HCT116 (cell line): ENCODE results near the gene AAR2. TPM values are rescaled to one million over a fixed set of nuclear protein-coding genes. Genes with fewer than 3 reads are reported as not detected.

ENCODE experiments used
- ATAC-seq: fragments of 200-7000 bp; cut with Tn5 transposase; 2 replicates; pipeline ENCODE4 v1.9.1; 2020; ENCODE audit warnings: mild to moderate bottlenecking, moderate library complexity
- BruUV-seq: library from RNA; stranded (reverse); fragments of 400-500 nt; replicated peaks from 2 replicates; lab custom pipeline; 2021; lab: Mats Ljungman, UMichigan
- CTCF ChIA-PET: fragments of 300-600 bp; sonication (Branson Sonifier 250); formaldehyde crosslinking; loops from one replicate; lab custom pipeline; 2021; ENCODE audit warnings: antibody characterized with exemption; lab: Charles Lee
- POLR2A ChIA-PET: fragments of 300-600, 350-600 bp; sonication (Branson Sonifier 250); formaldehyde crosslinking; loops from one replicate; lab custom pipeline; 2021; ENCODE audit warnings: antibody characterized with exemption; lab: Charles Lee
- RAD21 ChIA-PET, 2 experiments: fragments of 300-600 bp; sonication (Branson Sonifier 250); formaldehyde crosslinking; loops; one replicate each; lab custom pipeline; 2023; ENCODE audit warnings: low total read pairs in 2 of 2; ENCODE audit not compliant: uncharacterized antibody in 2 of 2, unreplicated experiment in 2 of 2, low non-redundant PET in 1 of 2; lab: Charles Lee
- DNase-seq: peaks from one replicate; pipeline ENCODE4 v3.0.0-alpha.2; 2010; ENCODE audit warnings: low read depth, low spot score
- H2AFZ ChIP-seq: fragments of 200-600 bp; shearing (Covaris generic), sonication (generic); 2 replicates; pipeline ENCODE4 v1.6.1; 2017; ENCODE audit warnings: low read depth, mixed run types, mixed read lengths, antibody characterized with exemption, low read length; ENCODE audit not compliant: poor library complexity, severe bottlenecking
- H3K27ac ChIP-seq: 2 replicates; pipeline ENCODE4 v1.5.1; 2012; ENCODE audit warnings: low read depth, low read length
- H3K27me3 ChIP-seq: fragments of 200-600 bp; sonication (generic); 2 replicates; pipeline ENCODE4 v1.6.1; 2016; ENCODE audit warnings: mixed run types, low read length, mixed read lengths; ENCODE audit not compliant: insufficient read depth
- H3K36me3 ChIP-seq, 2 experiments: fragments of 200-500 bp in 1 of 2; fragments of 200-600 bp in 1 of 2; sonication (Bioruptor generic) in 1 of 2; sonication (generic) in 1 of 2; 2 replicates each; pipeline versions ENCODE4 v1.5.1 to v1.6.1; 2014 to 2016; ENCODE audit warnings: low read length in 2 of 2, inconsistent platforms in 1 of 2, mixed read lengths in 1 of 2, mixed run types in 1 of 2; ENCODE audit not compliant: insufficient read depth in 2 of 2, control insufficient read depth in 1 of 2
- H3K4me1 ChIP-seq, 2 experiments: fragments of 200-600 bp in 1 of 2; sonication (generic) in 1 of 2; 2 replicates each; pipeline versions ENCODE4 v1.5.1 to v1.6.1; 2012 to 2017; ENCODE audit warnings: low read length in 2 of 2, inconsistent platforms in 1 of 2, mild to moderate bottlenecking in 1 of 2, mixed read lengths in 1 of 2, mixed run types in 1 of 2, moderate library complexity in 1 of 2; ENCODE audit not compliant: insufficient read depth in 2 of 2, control insufficient read depth in 1 of 2
- H3K4me2 ChIP-seq: fragments of 200-600 bp; sonication (generic); 2 replicates; pipeline ENCODE4 v1.6.1; 2017; ENCODE audit warnings: mixed run types, low read length, mixed read lengths
- H3K4me3 ChIP-seq, 2 experiments: fragments of 200-600 bp in 1 of 2; sonication (generic) in 1 of 2; replicated peaks in 1 of 2; 2 replicates each; pipeline ENCODE4 v1.5.1; 2011 to 2016; ENCODE audit warnings: low read length in 2 of 2, control low read depth in 1 of 2, low read depth in 1 of 2, mild to moderate bottlenecking in 1 of 2, mixed read lengths in 1 of 2, mixed run types in 1 of 2
- H3K79me2 ChIP-seq: fragments of 200-600 bp; sonication (generic); 2 replicates; pipeline ENCODE4 v1.6.1; 2017; ENCODE audit warnings: mild to moderate bottlenecking, mixed run types, low read length, moderate library complexity, mixed read lengths; ENCODE audit not compliant: insufficient read depth
- H3K9ac ChIP-seq: fragments of 200-600 bp; sonication (generic); 2 replicates; pipeline ENCODE4 v1.6.1; 2016; ENCODE audit warnings: low read length, mixed read lengths
- H3K9me2 ChIP-seq: fragments of 200-600 bp; sonication (generic), shearing (Covaris generic); 2 replicates; pipeline ENCODE4 v1.6.1; 2017; ENCODE audit warnings: mixed run types, mild to moderate bottlenecking, moderate library complexity; ENCODE audit not compliant: insufficient read depth
- H3K9me3 ChIP-seq, 2 experiments: fragments of 200-500 bp in 1 of 2; fragments of 200-600 bp in 1 of 2; sonication (Bioruptor generic) in 1 of 2; sonication (generic) in 1 of 2; 2 replicates each; pipeline ENCODE4 v1.6.1; 2014 to 2017; ENCODE audit warnings: low read length in 2 of 2, mixed read lengths in 2 of 2, inconsistent platforms in 1 of 2, low read depth in 1 of 2, mild to moderate bottlenecking in 1 of 2, mixed run types in 1 of 2, moderate library complexity in 1 of 2; ENCODE audit not compliant: control insufficient read depth in 1 of 2, insufficient read depth in 1 of 2
- H4K20me1 ChIP-seq: fragments of 200-600 bp; sonication (generic), shearing (Covaris generic); 2 replicates; pipeline ENCODE4 v1.6.1; 2017; ENCODE audit warnings: mixed run types, mild to moderate bottlenecking, moderate library complexity; ENCODE audit not compliant: insufficient read depth
- ELF1 ChIP-seq: IDR thresholded peaks from 2 replicates; pipeline ENCODE4 v1.6.1; 2012; ENCODE audit warnings: low read depth, borderline replicate concordance
- FOSL1 ChIP-seq: IDR thresholded peaks from 2 replicates; pipeline ENCODE4 v1.6.1; 2012; ENCODE audit warnings: low read depth
- JUND ChIP-seq: IDR thresholded peaks from 2 replicates; pipeline ENCODE4 v1.6.1; 2012
- POLR2AphosphoS5 ChIP-seq: IDR thresholded peaks from 2 replicates; pipeline ENCODE4 v1.6.1; 2011; ENCODE audit warnings: mild to moderate bottlenecking, low read depth, low read length, moderate library complexity
- YY1 ChIP-seq: IDR thresholded peaks from 2 replicates; pipeline ENCODE4 v1.6.1; 2011; ENCODE audit warnings: low read length, low read depth, moderate library complexity, mild to moderate bottlenecking; ENCODE audit not compliant: insufficient replicate concordance; ENCODE audit errors: extremely low read depth
- intact Hi-C: fragments of 100-400 bp; cut with micrococcal nuclease; formaldehyde crosslinking; loops from 2 replicates; pipeline ENCODE4 v1.10.0; 2022
- total RNA-seq: library from RNA; stranded (reverse); gene quantifications from one replicate; pipeline ENCODE4 v1.2.1, GENCODE V29; 2021; ENCODE audit not compliant: unreplicated experiment
- TF ChIP-seq, protein P1 (sequence below), 3 experiments: fragments of 200-600 bp in 1 of 3; sonication (generic) in 1 of 3; IDR thresholded peaks in 2 of 3; conservative IDR thresholded peaks in 1 of 3; 2 replicates each; pipeline ENCODE4 v1.5.1; 2012 to 2017; ENCODE audit warnings: low read depth in 2 of 3, low read length in 2 of 3, antibody characterized with exemption in 1 of 3, borderline replicate concordance in 1 of 3, control low read depth in 1 of 3, mild to moderate bottlenecking in 1 of 3, mixed read lengths in 1 of 3, mixed run types in 1 of 3, moderate library complexity in 1 of 3; ENCODE audit not compliant: insufficient read depth in 1 of 3
- TF ChIP-seq, protein P2 (sequence below): IDR thresholded peaks from 2 replicates; pipeline ENCODE4 v1.6.1; 2011; ENCODE audit warnings: mild to moderate bottlenecking, low read length, moderate library complexity; ENCODE audit not compliant: insufficient replicate concordance; ENCODE audit errors: extremely low read depth

AAR2 gene
- total RNA-seq, 1 experiment from 2014 or later, result 23.3 TPM

DNA sequence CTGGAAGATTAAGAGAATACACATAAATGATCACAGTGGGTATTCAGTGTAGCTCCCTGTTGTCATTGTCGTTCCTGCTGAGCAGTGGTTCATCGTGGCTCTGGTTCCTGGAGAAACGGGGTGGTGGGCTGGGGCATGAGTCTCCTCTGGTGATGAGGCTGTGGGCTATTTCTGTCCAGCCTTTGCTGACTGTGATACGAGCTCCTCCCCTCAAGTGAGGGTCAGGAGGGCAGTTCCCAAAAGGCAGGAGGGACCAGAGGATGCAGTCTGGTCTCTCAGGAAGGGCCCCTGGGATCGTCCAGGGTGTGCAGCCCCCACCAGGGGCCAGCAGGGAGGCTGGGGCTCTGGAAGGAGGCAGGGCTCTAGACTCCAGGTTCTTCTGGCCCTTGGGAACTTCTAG lies 38.7 kb downstream of the AAR2 start:
- no peak overlapping the region for H3K4me2 ChIP-seq
- H3K27ac ChIP-seq, result no peak overlapping the region
- no TSS peak for BruUV-seq
- TF ChIP-seq FOSL1 (no peak), JUND (no peak)
- no peaks in the 10 kb centered on the region for H3K27me3 ChIP-seq
- intact Hi-C loops, result no loop called here
- no peaks in the 10 kb centered on the region for H3K4me1 ChIP-seq
- no peaks in the 10 kb centered on the region for H4K20me1 ChIP-seq
- ChIA-PET RAD21 (no interaction called here), CTCF (no interaction called here), POLR2A (no interaction called here)
- H3K9ac ChIP-seq, result no peak overlapping the region
- ATAC-seq (no peak), DNase-seq (no peak)
- H3K36me3 ChIP-seq, result no peaks in the 10 kb centered on the region
- H3K9me2 ChIP-seq, result no peaks in the 10 kb centered on the region
- no peaks in the 10 kb centered on the region for H3K79me2 ChIP-seq
- no peak overlapping the region for H2AFZ ChIP-seq
- no peak overlapping the region for H3K4me3 ChIP-seq
- no peaks in the 10 kb centered on the region for H3K9me3 ChIP-seq

DNA sequence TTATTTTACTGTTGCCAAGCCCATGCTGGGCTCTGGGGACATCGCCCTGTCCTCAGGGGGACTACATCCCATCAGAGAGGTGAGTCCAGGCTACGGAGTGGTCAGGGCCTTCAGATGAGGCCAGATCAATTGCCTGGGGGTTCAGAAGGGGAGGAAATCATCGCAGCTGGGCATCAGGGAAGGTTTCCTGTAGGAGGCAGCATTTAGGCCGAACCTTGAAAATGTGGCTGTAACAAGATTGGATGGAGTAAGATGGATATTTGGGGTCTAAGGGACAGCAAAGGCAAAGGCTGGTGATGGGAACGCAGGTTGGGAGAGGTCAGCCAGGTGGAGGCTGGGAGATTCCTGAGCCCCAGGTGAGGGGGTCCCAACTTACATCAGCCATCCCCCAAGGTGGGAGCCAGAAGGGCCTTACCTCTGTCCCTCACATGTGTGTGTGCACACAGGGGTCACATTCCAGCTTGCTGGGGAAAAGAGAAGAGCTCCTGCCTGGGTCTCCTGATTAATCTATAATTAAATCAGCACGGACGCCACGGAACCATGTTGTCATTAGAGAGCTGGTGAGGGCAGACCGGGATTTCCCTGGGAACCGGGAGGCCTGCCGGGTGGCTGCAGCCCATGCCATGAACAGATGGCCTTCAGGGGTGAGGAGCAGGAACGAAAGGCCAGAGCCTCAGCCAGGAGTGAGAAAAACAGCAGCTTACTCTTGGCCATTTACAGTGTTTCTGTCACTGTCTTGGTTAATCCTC lies 39.3 kb downstream of the AAR2 start:
- no peak overlapping the region for H3K4me2 ChIP-seq
- no peak overlapping the region for H3K4me3 ChIP-seq
- no peak for ATAC-seq
- no peaks in the 10 kb centered on the region for H4K20me1 ChIP-seq
- no peaks in the 10 kb centered on the region for H3K36me3 ChIP-seq
- CTCF ChIA-PET, result interaction anchor here (2.0 kb wide), 1 partner anchor 124 kb away, joined by 5 read pairs; no protein-coding TSS in a partner anchor
- no peaks in the 10 kb centered on the region for H3K9me3 ChIP-seq
- H3K79me2 ChIP-seq, result no peaks in the 10 kb centered on the region
- BruUV-seq, result no TSS peak
- TF ChIP-seq, protein P1, sequence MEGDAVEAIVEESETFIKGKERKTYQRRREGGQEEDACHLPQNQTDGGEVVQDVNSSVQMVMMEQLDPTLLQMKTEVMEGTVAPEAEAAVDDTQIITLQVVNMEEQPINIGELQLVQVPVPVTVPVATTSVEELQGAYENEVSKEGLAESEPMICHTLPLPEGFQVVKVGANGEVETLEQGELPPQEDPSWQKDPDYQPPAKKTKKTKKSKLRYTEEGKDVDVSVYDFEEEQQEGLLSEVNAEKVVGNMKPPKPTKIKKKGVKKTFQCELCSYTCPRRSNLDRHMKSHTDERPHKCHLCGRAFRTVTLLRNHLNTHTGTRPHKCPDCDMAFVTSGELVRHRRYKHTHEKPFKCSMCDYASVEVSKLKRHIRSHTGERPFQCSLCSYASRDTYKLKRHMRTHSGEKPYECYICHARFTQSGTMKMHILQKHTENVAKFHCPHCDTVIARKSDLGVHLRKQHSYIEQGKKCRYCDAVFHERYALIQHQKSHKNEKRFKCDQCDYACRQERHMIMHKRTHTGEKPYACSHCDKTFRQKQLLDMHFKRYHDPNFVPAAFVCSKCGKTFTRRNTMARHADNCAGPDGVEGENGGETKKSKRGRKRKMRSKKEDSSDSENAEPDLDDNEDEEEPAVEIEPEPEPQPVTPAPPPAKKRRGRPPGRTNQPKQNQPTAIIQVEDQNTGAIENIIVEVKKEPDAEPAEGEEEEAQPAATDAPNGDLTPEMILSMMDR (IDR thresholded peaks at IDR 0.05 in 2 of 3, conservative IDR thresholded peaks at IDR 0.05 in 1 of 3; ENCODE audit: borderline replicate concordance in 1 of 3, insufficient read depth in 1 of 3, low read depth in 2 of 3, low read length in 2 of 3), result peak in 1 of 3 experiments; percentile 18; a peak in 1 of 6 replicates
- no peak for TF ChIP-seq ELF1
- TF ChIP-seq, protein P2, sequence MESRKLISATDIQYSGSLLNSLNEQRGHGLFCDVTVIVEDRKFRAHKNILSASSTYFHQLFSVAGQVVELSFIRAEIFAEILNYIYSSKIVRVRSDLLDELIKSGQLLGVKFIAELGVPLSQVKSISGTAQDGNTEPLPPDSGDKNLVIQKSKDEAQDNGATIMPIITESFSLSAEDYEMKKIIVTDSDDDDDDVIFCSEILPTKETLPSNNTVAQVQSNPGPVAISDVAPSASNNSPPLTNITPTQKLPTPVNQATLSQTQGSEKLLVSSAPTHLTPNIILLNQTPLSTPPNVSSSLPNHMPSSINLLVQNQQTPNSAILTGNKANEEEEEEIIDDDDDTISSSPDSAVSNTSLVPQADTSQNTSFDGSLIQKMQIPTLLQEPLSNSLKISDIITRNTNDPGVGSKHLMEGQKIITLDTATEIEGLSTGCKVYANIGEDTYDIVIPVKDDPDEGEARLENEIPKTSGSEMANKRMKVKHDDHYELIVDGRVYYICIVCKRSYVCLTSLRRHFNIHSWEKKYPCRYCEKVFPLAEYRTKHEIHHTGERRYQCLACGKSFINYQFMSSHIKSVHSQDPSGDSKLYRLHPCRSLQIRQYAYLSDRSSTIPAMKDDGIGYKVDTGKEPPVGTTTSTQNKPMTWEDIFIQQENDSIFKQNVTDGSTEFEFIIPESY, result no peak
- no peak for TF ChIP-seq POLR2AphosphoS5
- no peak for TF ChIP-seq YY1
- TF ChIP-seq, all 23 proteins: peak for 1
- no peaks in the 10 kb centered on the region for H3K9me2 ChIP-seq
- intact Hi-C loops, result no loop called here
- RAD21 ChIA-PET, result no interaction called here
- H2AFZ ChIP-seq, result no peak overlapping the region
- no peaks in the 10 kb centered on the region for H3K4me1 ChIP-seq
- no peak overlapping the region for H3K27ac ChIP-seq
- no peak for DNase-seq
- no peaks in the 10 kb centered on the region for H3K27me3 ChIP-seq
- H3K9ac ChIP-seq, result no peak overlapping the region
- POLR2A ChIA-PET, result no interaction called here
